HG02981 (cell line): ENCODE measurements around the gene FREY1.
A peak's percentile ranks its signal among the peaks of the same experiment; 100 is the strongest.
"Not testable (repeated sequence)": the region's sequence is repeated elsewhere in the genome, so short reads cannot be mapped to it uniquely, and the experiment has no call there.

Experiments
- ATAC-seq: cut with Tn5 transposase; IDR thresholded peaks from one replicate; pipeline ENCODE4 v1.9.1; 2021; ENCODE audit warnings: mild to moderate bottlenecking, moderate library complexity; ENCODE audit not compliant: unreplicated experiment

Gene FREY1

DNA sequence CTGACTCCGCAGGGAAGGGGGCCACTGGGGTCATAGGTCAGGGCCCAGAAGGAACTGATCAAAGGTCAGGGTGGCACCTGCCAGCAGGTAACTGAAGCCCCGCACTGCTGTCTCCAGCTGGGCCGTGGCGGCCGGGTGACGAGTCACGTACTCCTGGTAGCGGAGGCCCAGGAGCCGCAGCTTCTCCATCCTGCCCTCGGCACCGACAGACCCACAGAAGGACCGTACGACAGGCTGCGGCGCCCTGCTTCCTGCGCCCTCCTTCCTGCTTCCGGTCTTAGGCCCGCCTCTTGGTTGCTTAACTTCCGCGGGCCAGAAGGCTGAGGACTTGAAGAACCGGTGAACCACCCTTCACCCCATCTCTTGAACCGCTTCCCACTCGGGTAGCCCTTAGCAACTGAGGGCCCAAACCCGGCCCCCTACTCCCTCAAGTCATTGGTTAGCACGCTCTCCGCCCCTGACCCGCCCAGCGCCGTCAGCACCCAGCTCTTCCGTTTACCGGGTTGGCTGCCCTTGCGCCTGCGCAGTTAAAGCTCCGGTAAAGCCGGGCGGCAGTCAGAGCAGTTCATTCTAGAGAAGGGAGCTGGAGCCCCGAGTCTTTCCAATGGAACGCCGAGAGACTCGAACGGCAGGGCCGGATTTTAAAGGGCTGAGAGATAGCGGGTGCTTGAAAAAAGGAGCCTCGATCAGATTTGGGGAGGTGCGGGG lies 10.7 kb upstream of the FREY1 start, which contains the start of gene PEX16:
Gene PEX16 (minus strand): TSS at position 255 of the 708 bp plus-strand sequence. CDS start 66 bp downstream, at position 189.
- peak; percentile 91 for ATAC-seq

DNA sequence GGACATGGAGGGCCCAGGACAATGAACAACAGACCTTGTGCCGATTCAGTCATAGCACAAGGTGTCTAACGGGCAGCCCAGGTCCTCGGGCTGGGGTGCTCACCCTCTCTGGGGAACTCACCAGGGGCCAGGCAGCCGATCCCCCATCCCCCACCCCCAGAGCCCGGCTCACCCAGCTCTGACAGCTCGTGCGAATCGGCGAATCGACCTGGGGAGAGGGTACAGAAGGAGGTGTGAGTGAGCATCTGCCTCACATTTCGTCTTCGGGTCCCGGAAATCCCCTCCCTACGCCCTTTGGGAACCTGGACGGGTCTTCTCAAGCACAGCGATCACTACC lies 10.2 kb upstream of the FREY1 start:
- no peak for ATAC-seq

DNA sequence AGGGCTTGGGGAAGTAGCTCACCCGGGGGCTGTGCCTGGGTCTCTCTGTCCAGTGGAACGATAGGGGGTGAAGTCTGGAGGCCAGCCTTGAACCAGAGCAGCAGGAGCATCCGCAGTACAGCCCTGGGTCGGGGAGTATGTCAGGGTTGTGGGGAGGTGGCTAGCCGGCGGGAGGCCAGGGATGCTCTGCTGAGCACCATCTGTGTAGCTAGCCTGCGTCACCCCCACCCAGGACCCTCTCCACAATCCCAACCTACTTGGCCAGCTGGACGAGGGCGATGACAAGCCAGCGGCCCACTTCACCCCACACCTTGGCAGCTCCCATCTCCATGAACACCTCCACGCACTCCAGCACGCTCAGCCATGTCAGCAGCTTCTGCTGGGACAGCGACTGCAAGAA lies 8.4 kb upstream of the FREY1 start:
- ATAC-seq = no peak

DNA sequence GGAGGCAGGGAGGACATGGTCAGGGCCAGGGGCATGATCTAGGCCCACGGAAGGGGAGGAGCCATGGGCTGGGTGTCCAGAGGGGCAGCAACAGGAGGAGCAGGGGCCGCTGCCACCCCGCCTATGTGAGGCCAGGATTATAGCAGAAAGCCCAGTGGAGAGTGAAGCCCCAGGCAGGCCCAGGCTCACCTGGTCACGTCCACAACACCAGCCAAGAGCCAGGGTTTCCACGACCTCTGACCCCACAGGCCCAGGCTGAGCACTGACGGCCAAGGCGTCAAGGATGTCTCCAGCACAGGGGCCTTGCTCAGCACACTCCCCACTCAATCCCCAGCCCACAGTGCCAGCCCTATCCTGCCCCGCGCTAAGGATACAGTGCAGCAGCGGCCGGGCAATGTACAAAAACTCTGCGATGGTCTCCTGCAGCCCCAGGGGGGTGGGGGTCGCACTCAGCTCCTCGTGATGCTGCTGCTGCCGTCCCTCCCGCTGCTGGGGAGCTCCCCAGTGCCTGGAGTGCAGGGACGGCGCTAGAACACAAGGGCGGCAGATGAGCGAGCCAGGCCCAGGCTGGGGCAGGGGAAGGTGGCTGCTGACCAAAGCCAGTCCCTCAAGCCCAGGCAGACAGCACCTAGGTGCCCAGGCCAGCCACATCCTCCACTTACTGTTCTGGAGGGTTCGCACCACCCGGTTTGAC lies 7.0 kb upstream of the FREY1 start:
- no peak for ATAC-seq

DNA sequence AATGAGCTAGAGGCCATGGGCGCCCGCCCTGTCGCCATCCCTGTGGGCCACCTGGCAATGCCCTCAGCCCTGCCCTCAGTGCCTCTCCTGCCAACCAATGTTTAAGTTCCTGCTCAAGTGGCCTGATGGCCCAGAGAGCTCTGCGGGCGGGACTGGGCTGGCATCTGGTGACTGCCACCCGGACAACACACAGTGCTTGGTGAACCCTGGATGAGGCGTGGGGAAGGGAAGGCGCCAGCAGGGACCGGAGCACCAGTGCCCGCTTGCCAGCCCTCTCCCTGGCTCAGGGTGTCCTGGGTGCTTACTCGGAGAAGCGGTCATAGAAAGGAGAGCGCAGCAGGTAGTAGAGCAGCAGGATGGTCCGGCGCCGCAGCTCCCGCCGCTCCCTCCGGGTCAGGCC lies 6.4 kb upstream of the FREY1 start:
- no peak for ATAC-seq

DNA sequence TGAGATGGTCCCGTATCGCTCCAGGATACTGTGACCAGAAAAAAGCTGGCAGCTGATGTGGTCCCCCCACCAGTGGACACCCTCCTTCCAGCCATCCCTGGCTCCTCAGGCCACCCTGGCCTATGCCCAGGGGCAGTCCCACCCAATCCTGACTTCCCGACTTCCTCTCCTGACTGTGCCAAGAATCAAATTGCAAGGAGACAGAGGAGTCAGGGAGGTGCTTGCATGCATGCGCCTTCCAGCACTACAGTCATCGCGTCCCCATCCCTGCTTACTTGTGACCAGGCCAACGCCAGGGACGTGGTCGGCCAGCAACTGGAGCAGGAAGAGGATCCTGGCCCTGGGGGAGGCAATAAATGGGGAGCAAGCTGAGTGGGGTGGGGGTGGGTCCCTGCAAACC lies 3.6 kb upstream of the FREY1 start:
- ATAC-seq = no peak

DNA sequence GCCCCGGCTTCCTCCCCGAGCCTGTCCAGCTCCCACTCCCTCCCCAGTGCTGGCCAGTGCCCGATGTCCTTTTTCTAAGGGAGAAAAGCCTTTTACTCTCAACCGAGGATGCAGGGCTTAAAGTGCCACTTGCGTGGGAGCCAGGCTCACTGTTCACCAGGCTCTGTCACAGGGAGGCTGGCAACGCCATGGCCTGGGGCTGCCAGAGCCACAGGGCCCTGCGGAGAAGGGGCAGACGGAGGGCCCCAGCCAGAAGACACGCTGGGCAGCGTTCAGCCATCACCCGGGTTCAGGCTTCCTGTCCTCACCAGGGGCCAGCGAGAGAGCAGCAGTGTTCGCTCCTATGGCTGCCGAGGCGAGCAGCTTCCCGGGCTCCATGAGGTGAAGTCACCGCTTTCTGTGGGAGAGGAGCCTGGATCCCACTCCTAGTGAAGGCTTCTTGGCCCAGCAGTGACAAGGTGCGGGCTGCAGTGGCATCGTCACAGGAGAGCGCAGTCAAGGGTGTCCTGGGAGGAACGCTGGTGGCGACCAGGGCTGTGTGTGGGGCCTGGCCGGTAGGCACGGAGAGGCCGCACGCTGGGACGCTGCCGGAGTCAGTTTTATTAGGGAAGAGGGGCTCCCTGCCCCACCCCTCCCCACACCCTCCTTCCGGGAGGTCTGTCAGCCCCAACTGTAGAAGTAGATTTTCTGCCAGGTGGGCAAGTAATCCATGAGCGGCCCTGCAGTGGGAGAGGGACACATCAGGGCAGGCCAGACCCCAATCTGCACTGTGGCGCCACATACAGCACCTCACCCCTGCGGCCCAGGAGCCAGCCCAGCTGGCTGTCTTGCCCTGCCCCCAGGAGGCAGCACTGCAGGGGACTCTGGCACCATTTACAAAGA lies 2.8 kb upstream of the FREY1 start:
- ATAC-seq = no peak

DNA sequence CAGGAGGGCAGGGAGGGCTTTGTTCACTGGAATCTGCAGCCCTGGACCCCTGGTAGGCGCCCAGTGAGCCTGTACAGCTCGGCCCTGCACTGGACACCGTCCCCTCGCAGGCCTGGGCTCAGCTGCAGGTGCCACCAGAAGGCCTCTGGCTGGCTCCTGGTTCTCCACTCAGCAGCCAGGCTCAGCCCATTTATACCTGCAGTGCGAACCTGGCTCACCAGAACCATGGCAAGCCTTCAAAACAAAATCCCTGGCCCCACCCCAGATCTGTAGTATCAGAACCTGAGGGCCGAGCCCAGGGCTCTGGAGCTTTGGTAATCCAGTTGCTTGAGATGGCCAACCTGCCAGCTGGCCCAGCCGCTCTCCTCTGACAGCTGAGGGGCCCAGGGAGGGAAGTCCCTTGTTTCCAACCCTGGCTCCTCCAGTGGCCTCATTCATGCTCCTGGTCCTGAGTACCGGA lies 870 bp upstream of the FREY1 start:
- no peak for ATAC-seq

DNA sequence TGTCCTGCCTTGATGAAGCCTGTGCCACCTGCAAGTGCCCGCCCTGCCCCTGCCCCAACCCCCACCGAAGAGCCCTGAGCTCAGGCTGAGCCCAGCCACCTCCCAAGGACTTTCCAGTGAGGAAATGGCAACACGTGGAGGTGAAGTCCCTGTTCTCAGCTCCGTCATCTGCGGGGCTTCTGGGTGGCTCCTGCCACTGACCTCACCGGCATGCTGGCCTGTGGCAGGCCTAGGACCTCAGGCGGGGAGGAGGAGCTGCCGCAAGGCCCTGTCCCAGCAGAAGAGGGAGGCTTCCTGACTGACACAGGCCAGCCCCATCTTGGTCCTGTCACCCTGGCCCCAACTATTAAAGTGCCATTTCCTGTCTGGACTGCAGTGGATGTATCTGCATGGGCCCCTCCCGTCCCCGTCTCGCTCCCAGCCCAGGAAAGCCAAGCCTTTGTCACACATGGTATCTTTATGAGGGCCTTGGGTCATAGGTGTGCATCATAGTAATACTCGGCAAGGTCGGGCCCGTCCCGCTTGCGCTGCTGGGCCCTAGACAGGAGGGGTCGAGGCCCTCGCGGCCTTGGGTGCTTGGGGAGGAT lies 882 bp downstream of the FREY1 start:
- no peak for ATAC-seq

DNA sequence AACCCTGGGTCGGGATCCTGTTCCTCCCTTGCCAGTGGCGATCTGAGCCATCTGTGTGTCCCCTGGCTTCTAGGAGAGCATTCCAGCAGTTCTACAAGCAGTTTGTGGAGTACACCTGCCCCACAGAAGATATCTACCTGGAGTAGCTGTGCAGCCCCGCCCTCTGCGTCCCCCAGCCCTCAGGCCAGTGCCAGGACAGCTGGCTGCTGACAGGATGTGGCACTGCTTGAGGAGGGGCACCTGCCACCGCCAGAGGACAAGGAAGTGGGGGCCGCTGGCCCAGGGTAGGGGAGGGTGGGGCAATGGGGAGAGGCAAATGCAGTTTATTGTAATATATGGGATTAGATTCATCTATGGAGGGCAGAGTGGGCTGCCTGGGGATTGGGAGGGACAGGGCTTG lies 1.5 kb downstream of the FREY1 start:
- ATAC-seq = not testable (repeated sequence)

DNA sequence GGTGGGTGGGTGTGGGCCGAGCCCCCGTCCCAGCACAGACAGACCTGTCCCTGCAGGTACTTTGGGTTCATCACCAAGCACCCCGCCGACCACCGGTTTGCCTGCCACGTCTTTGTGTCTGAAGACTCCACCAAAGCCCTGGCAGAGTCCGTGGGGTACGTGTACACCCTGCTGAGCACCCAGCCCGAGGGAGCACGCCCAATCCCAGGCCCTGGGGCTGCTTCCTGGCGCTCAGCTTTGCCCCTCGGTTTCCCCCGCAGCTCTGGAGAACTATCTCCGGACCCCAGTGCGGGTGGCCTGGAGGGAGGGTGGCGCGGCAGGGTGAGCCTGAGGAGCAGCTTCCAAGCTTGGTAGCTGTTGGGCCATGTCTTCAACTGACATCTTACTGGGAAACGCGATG lies 2.0 kb downstream of the FREY1 start:
- ATAC-seq = no peak

DNA sequence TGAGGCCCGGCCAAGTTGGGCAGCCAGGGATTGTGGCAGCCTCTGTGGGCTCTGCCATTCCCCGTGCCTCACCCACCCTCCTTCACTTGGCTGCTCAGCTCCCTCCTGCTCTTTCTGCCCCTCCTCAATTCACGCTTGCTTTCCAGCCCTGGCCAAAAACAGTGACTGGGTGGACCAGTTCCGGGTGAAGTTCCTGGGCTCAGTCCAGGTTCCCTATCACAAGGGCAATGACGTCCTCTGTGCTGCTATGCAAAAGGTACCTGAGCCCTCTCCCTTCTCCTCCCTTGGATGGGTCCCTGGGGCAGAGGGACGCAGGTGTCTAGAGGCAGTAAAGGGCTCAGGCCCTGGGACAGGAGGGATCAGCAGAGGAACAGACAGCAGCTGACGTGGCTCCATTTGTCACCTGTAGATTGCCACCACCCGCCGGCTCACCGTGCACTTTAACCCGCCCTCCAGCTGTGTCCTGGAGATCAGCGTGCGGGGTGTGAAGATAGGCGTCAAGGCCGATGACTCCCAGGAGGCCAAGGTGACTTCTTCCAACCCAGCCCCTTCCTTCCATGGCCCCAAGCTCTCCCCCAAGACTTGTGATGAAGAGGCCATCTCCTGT lies 2.7 kb downstream of the FREY1 start:
- ATAC-seq = no peak

DNA sequence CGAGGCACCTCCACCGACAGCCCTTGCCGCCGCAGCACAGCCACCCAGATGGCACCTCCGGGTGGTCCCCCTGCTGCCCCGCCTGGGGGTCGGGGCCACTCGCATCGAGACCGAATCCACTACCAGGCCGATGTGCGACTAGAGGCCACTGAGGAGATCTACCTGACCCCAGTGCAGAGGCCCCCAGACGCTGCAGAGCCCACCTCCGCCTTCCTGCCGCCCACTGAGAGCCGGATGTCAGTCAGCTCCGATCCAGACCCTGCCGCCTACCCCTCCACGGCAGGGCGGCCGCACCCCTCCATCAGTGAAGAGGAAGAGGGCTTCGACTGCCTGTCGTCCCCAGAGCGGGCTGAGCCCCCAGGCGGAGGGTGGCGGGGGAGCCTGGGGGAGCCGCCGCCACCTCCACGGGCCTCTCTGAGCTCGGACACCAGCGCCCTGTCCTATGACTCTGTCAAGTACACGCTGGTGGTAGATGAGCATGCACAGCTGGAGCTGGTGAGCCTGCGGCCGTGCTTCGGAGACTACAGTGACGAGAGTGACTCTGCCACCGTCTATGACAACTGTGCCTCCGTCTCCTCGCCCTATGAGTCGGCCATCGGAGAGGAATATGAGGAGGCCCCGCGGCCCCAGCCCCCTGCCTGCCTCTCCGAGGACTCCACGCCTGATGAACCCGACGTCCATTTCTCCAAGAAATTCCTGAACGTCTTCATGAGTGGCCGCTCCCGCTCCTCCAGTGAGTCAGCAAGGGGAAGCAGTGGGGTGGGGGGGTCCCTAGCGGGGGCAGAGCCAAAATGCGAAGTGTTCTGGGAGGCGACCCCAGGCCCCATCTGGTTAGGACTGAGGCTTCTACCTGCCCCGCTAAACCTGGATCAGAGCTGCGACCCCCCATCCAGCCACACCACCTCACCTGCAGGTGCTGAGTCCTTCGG lies 4.4 kb downstream of the FREY1 start:
- ATAC-seq = no peak

DNA sequence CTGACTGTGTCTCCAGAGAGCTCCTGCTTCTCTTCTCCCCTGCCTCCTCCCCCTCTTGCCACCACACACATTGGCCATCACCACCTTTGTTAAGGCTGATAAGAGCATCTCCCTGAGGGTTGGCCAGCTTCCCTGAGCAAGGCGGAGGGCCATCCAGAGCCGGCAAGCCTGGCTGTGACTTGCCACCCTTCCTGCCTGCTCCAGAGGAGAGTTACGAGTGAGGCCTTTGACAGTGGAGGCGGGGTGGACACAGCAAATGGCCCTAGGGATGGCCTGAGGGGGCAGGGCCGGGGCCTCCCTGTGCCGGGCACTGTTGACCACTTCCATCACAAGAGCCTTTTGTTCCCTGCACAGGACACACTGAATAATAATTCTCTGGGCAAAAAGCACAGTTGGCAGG lies 5.4 kb downstream of the FREY1 start:
- ATAC-seq = no peak

DNA sequence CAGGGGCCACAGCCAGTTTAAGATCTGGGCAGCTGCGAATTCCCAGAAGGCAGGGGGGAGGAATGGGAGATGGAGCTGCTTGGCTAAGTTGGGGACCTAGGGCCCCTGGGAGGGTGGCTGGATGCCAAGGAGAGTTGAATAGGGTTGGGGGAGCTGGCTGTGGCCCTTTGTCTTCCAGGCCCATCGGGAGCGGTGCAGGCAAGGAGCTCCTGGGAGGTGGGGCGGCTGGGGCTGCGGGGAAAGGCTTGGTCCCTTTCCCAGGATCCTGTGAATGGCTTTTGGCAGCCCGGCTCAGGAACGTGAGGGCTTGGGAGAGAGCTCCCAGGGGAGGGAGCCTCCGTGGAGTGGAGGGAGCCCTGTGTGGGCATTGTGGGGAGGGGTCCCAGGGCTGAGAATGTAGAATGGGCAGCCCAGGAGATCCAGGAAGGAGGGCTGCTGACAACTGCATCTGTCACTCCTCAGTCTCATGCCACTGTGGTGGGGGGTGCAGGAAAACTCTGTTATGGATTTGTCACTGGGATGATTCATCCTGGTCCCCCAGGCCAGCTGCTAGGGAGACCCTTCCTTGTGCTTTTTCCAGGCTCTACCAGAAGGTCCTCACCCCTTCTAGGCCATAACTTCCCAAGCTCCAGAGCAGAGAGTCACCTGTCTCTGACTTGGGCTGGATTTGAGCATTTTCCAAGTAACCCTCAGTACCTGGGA lies 6.0 kb downstream of the FREY1 start:
- ATAC-seq = no peak

DNA sequence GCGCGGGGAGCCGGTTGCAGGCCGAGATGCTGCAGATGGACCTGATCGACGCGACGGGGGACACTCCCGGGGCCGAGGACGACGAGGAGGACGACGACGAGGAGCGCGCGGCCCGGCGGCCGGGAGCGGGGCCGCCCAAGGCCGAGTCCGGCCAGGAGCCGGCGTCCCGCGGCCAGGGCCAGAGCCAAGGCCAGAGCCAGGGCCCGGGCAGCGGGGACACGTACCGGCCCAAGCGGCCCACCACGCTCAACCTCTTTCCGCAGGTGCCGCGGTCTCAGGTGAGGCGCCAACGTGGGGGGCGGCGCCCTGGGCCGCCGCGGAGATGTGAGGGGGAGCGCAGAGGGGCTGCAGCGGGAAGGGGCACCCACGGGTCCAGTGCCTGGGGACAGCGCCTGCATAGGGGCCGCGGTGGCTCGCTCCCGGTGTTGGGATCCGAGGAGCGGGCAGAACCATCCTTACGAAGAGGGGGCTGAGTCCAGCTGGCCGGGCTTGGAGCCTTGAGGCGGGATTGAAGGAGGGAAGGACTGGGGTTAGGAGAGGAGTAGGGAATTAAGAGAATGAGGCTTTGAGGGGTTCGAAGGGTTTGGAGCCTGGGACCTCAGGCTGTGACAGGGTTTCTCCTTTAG lies 6.8 kb downstream of the FREY1 start:
- ATAC-seq = not testable (repeated sequence)

DNA sequence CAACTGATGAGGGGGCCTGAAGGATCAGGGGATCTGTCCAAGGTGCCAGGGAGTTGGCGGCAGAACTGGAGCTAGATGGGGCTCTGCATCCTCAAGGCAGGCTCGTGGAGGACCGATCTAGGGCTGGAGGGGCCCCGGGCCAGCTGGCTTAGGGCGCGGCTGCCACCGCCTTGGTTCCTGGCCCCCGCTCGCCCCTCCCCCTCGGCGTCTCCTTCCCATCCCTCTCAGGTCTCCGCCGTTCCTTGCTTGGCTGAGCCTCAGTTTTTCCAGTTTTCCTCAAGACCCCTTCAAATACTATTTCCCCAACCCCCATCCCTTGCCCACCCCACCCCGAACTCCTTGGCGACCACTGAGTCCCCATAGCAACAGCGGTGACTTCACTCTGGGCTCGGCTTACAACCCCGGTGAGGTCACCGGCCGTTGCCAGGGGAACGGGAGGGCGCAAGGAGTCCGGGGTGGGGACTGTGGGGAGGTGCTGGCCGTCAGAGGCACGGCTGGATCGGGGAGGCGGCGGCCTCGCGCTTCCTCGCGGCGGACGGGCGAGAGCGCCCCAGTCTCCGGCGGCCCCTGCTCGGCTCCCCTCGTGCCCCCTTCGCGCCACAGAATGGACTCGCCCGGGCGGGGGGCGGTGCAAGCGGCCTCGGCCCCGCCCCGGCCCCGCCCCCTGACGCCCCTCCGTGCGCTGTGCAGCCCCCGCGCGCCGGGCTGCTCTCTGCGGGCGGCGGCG lies 7.5 kb downstream of the FREY1 start:
- peak; percentile 70 for ATAC-seq

DNA sequence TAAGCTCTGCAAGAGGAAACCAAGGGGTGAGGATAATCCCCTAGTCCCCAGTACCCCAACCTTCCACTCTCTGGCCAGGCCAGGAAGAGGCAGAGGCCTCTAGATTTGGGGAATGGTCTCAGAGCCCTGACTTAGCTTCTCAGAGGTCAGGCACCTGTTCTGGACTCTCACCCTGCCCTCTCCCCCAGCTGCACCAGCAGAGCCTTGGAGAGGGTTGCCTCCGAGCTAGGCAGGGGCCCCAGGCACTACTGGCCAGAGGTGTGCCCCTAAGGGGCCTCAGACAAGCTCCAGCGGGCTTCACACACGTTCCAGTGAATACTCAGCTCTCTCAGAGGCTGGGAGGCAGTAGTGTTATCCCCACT lies 8.0 kb downstream of the FREY1 start:
- ATAC-seq = no peak
